HEK293 (cell line): ENCODE data around the gene STEEP1.

Experiments
- CTCF ChIA-PET: fragments of 350-600 bp; formaldehyde crosslinking; extraction: SDS; loops from one replicate; lab custom pipeline; 2021; ENCODE audit warnings: antibody characterized with exemption; lab: Yijun Ruan, JAX
- POLR2A ChIA-PET: fragments of 300-600 bp; formaldehyde crosslinking; extraction: SDS; loops from one replicate; lab custom pipeline; 2020; ENCODE audit warnings: antibody characterized with exemption, inconsistent platforms; lab: Yijun Ruan, JAX
- H3K27ac ChIP-seq: fragments of 200-500 bp; sonication (Bioruptor generic); 2 replicates; pipeline ENCODE4 v1.5.1; 2014; ENCODE audit warnings: low read depth, low read length, control low read depth, inconsistent platforms; ENCODE audit errors: extremely low read depth
- H3K36me3 ChIP-seq, 2 experiments: fragments of 200-500 bp in 1 of 2; sonication (Bioruptor generic) in 1 of 2; 1 replicate in 1 of 2; 2 replicates in 1 of 2; pipeline ENCODE4 v1.5.1; 2014 to 2017; ENCODE audit warnings: inconsistent platforms in 2 of 2, low read length in 2 of 2; ENCODE audit not compliant: control insufficient read depth in 2 of 2, insufficient read depth in 1 of 2
- H3K4me1 ChIP-seq: fragments of 200-500 bp; sonication (Bioruptor generic); 2 replicates; pipeline ENCODE4 v1.5.1; 2014; ENCODE audit warnings: mild to moderate bottlenecking, low read length, inconsistent platforms; ENCODE audit not compliant: control insufficient read depth, insufficient read depth
- H3K4me3 ChIP-seq: 2 replicates; pipeline ENCODE4 v1.5.1; 2011; ENCODE audit warnings: low read depth, mild to moderate bottlenecking, control low read depth, low read length, moderate library complexity
- H3K9me3 ChIP-seq: fragments of 200-500 bp; sonication (Bioruptor generic); 2 replicates; pipeline ENCODE4 v1.5.1; 2014; ENCODE audit warnings: low read depth, low read length, inconsistent platforms; ENCODE audit not compliant: control insufficient read depth, insufficient read depth
- AEBP2 ChIP-seq: fragments of 450-650 bp; formaldehyde crosslinking; IDR thresholded peaks from 2 replicates; pipeline ENCODE4 v1.5.1; 2016; ENCODE audit warnings: missing biosample characterization, missing genetic modification characterization, borderline replicate concordance
- GLI2 ChIP-seq: fragments of 450-650 bp; formaldehyde crosslinking; IDR thresholded peaks from 2 replicates; pipeline ENCODE4; 2017; ENCODE audit warnings: missing biosample characterization, missing genetic modification characterization, low read depth, borderline replicate concordance
- KLF7 ChIP-seq: fragments of 450-650 bp; formaldehyde crosslinking; IDR thresholded peaks from 2 replicates; pipeline ENCODE4 v1.5.1; 2016; ENCODE audit warnings: missing biosample characterization, missing genetic modification characterization, borderline replicate concordance
- PRDM1 ChIP-seq: fragments of 450-650 bp; formaldehyde crosslinking; IDR thresholded peaks from 2 replicates; pipeline ENCODE4; 2016; ENCODE audit warnings: missing biosample characterization, missing genetic modification characterization
- ZBTB17 ChIP-seq: fragments of 450-650 bp; formaldehyde crosslinking; IDR thresholded peaks from 2 replicates; pipeline ENCODE4 v1.5.1; 2016; ENCODE audit warnings: missing biosample characterization, missing genetic modification characterization
- ZBTB48 ChIP-seq: fragments of 450-650 bp; formaldehyde crosslinking; IDR thresholded peaks from 2 replicates; pipeline ENCODE4 v1.5.1; 2016; ENCODE audit warnings: missing biosample characterization, missing genetic modification characterization
- ZNF169 ChIP-seq: fragments of 450-650 bp; formaldehyde crosslinking; IDR thresholded peaks from 2 replicates; pipeline ENCODE4 v1.5.1; 2016; ENCODE audit warnings: missing biosample characterization, missing genetic modification characterization
- ZNF248 ChIP-seq: fragments of 450-650 bp; formaldehyde crosslinking; IDR thresholded peaks from 2 replicates; pipeline ENCODE4 v1.5.1; 2017; ENCODE audit warnings: missing biosample characterization, missing genetic modification characterization
- ZNF362 ChIP-seq: fragments of 450-650 bp; formaldehyde crosslinking; IDR thresholded peaks from 2 replicates; pipeline ENCODE4 v1.5.1; 2016; ENCODE audit warnings: missing biosample characterization, missing genetic modification characterization
- ZNF514 ChIP-seq: fragments of 450-650 bp; formaldehyde crosslinking; IDR thresholded peaks from 2 replicates; pipeline ENCODE4 v1.5.1; 2016; ENCODE audit warnings: missing biosample characterization, missing genetic modification characterization
- ZNF555 ChIP-seq: fragments of 450-650 bp; formaldehyde crosslinking; conservative IDR thresholded peaks from 2 replicates; pipeline ENCODE4 v1.5.1; 2017; ENCODE audit warnings: missing biosample characterization, mild to moderate bottlenecking, missing genetic modification characterization, inconsistent platforms
- ZNF585B ChIP-seq: fragments of 450-650 bp; formaldehyde crosslinking; IDR thresholded peaks from 2 replicates; pipeline ENCODE4 v1.5.1; 2016; ENCODE audit warnings: missing biosample characterization, missing genetic modification characterization
- TF ChIP-seq, protein P1 (sequence below): fragments of 450-650 bp; formaldehyde crosslinking; IDR thresholded peaks from 2 replicates; pipeline ENCODE4 v1.5.1; 2016; ENCODE audit warnings: missing biosample characterization, missing genetic modification characterization
- TF ChIP-seq, protein P2 (sequence below): fragments of 450-650 bp; formaldehyde crosslinking; IDR thresholded peaks from 2 replicates; pipeline ENCODE4 v1.5.1; 2016; ENCODE audit warnings: missing biosample characterization, missing genetic modification characterization
- TF ChIP-seq, protein P3 (sequence below): fragments of 450-650 bp; formaldehyde crosslinking; IDR thresholded peaks from 2 replicates; pipeline ENCODE4 v1.5.1; 2016; ENCODE audit warnings: missing biosample characterization, missing genetic modification characterization, borderline replicate concordance

The STEEP1 gene

GRCh38 chrX:119570351-119570835 is 5.2 kb upstream of the STEEP1 start (continued):
- TF ChIP-seq, protein P1, sequence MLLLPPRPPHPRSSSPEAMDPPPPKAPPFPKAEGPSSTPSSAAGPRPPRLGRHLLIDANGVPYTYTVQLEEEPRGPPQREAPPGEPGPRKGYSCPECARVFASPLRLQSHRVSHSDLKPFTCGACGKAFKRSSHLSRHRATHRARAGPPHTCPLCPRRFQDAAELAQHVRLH (tag by site-specific recombination) = no peak
- TF ChIP-seq GLI2 (tag by site-specific recombination) (no peak), ZNF169 (tag by site-specific recombination) (no peak), ZNF514 (tag by site-specific recombination) (no peak), KLF7 (tag by site-specific recombination) (no peak), ZBTB17 (tag by site-specific recombination) (no peak)
- TF ChIP-seq, protein P2, sequence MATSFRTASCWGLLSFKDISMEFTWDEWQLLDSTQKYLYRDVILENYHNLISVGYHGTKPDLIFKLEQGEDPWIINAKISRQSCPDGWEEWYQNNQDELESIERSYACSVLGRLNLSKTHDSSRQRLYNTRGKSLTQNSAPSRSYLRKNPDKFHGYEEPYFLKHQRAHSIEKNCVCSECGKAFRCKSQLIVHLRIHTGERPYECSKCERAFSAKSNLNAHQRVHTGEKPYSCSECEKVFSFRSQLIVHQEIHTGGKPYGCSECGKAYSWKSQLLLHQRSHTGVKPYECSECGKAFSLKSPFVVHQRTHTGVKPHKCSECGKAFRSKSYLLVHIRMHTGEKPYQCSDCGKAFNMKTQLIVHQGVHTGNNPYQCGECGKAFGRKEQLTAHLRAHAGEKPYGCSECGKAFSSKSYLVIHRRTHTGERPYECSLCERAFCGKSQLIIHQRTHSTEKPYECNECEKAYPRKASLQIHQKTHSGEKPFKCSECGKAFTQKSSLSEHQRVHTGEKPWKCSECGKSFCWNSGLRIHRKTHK (tag by site-specific recombination) = no peak

DNA sequence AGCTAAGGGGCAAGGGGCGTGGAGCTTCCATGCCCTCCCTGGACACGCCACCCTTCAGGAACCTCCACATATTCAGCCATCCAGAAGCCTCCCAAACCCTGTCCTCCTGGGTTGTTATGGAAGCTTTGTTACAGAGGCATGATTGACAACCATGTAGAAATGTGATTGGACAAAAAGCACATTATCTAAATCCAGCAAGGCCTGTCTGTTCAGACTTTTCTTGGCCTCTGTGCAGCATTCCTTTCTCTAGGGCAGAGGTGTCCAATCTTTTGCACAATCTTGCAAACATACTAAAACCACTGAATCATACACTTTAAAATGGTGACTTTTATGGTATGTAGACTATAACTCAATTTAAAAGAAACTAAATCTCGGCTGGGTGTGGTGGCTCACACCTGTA is 12.7 kb downstream of the STEEP1 start:
- POLR2A ChIA-PET = no interaction called here
- H3K36me3 ChIP-seq = peaks cover 3 to 7% of the 10 kb centered on the region in 2 experiments; a peak in 2 of 3 replicates
- TF ChIP-seq ZNF555 = no peak
- no peak for TF ChIP-seq AEBP2 (tag by site-specific recombination)
- TF ChIP-seq ZNF362 (tag by site-specific recombination) = no peak
- TF ChIP-seq PRDM1 (tag by site-specific recombination) = no peak
- no peak for TF ChIP-seq ZNF585B (tag by site-specific recombination)
- no peak for TF ChIP-seq ZBTB48
- TF ChIP-seq ZNF248 (tag by site-specific recombination) = no peak
- TF ChIP-seq, protein P3, sequence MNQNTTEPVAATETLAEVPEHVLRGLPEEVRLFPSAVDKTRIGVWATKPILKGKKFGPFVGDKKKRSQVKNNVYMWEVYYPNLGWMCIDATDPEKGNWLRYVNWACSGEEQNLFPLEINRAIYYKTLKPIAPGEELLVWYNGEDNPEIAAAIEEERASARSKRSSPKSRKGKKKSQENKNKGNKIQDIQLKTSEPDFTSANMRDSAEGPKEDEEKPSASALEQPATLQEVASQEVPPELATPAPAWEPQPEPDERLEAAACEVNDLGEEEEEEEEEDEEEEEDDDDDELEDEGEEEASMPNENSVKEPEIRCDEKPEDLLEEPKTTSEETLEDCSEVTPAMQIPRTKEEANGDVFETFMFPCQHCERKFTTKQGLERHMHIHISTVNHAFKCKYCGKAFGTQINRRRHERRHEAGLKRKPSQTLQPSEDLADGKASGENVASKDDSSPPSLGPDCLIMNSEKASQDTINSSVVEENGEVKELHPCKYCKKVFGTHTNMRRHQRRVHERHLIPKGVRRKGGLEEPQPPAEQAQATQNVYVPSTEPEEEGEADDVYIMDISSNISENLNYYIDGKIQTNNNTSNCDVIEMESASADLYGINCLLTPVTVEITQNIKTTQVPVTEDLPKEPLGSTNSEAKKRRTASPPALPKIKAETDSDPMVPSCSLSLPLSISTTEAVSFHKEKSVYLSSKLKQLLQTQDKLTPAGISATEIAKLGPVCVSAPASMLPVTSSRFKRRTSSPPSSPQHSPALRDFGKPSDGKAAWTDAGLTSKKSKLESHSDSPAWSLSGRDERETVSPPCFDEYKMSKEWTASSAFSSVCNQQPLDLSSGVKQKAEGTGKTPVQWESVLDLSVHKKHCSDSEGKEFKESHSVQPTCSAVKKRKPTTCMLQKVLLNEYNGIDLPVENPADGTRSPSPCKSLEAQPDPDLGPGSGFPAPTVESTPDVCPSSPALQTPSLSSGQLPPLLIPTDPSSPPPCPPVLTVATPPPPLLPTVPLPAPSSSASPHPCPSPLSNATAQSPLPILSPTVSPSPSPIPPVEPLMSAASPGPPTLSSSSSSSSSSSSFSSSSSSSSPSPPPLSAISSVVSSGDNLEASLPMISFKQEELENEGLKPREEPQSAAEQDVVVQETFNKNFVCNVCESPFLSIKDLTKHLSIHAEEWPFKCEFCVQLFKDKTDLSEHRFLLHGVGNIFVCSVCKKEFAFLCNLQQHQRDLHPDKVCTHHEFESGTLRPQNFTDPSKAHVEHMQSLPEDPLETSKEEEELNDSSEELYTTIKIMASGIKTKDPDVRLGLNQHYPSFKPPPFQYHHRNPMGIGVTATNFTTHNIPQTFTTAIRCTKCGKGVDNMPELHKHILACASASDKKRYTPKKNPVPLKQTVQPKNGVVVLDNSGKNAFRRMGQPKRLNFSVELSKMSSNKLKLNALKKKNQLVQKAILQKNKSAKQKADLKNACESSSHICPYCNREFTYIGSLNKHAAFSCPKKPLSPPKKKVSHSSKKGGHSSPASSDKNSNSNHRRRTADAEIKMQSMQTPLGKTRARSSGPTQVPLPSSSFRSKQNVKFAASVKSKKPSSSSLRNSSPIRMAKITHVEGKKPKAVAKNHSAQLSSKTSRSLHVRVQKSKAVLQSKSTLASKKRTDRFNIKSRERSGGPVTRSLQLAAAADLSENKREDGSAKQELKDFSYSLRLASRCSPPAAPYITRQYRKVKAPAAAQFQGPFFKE (tag by site-specific recombination) = no peak
- TF ChIP-seq, all 188 proteins: peak for 0
- no peak overlapping the region for H3K27ac ChIP-seq
- no peaks in the 10 kb centered on the region for H3K9me3 ChIP-seq
- no peaks in the 10 kb centered on the region for H3K4me1 ChIP-seq
- H3K4me3 ChIP-seq = no peak overlapping the region
- CTCF ChIA-PET = interaction anchor here (0.7 to 1.1 kb wide), 4 partner anchors 12 to 253 kb away, joined by 3 to 5 read pairs (median 4); no protein-coding TSS in a partner anchor
